DMS 273 treated with DMSO at 0.1 percent for 48 hours (cell line): ENCODE results near the gene PRDM16.

Experiments used
- DNase-seq: peaks from one replicate; lab custom pipeline; 2025; lab: John Stamatoyannopoulos, UW

The PRDM16 gene

GRCh38 chr1:3262681-3263286 lies 193.8 kb downstream of the PRDM16 start:
- DNase-seq: no peak

- DNase-seq: no peak
These were observed 194.8 kb downstream of the PRDM16 start for GRCh38 chr1:3263790-3264189.

- DNase-seq: no peak
These were observed 195.5 kb downstream of the PRDM16 start for GRCh38 chr1:3264456-3264855.

GRCh38 chr1:3265835-3266805 lies 197.1 kb downstream of the PRDM16 start:
- no peak for DNase-seq

GRCh38 chr1:3266870-3267549 lies 198.0 kb downstream of the PRDM16 start:
- DNase-seq: no peak

- no peak for DNase-seq
These were observed 198.7 kb downstream of the PRDM16 start for GRCh38 chr1:3267550-3268270.

- no peak for DNase-seq
These were observed 199.3 kb downstream of the PRDM16 start for GRCh38 chr1:3268281-3268680.

GRCh38 chr1:3270403-3271245 lies 201.6 kb downstream of the PRDM16 start:
- DNase-seq: no peak

- no peak for DNase-seq
These were observed 202.9 kb downstream of the PRDM16 start for GRCh38 chr1:3271866-3272265.

- no peak for DNase-seq
These were observed 203.5 kb downstream of the PRDM16 start for GRCh38 chr1:3272321-3273045.

GRCh38 chr1:3273447-3273846 lies 204.4 kb downstream of the PRDM16 start:
- DNase-seq: no peak

GRCh38 chr1:3274972-3275371 lies 206.0 kb downstream of the PRDM16 start:
- DNase-seq: no peak

GRCh38 chr1:3275471-3276340 lies 206.7 kb downstream of the PRDM16 start:
- no peak for DNase-seq

- no peak for DNase-seq
These were observed 207.4 kb downstream of the PRDM16 start for GRCh38 chr1:3276341-3276800.

GRCh38 chr1:3277011-3277471 lies 208.0 kb downstream of the PRDM16 start:
- no peak for DNase-seq

GRCh38 chr1:3277623-3278022 lies 208.6 kb downstream of the PRDM16 start:
- DNase-seq: no peak

- DNase-seq: no peak
These were observed 209.6 kb downstream of the PRDM16 start for GRCh38 chr1:3278416-3279181.

GRCh38 chr1:3279182-3279470 lies 210.1 kb downstream of the PRDM16 start:
- DNase-seq: no peak

- no peak for DNase-seq
These were observed 212.7 kb downstream of the PRDM16 start for GRCh38 chr1:3281735-3282134.
